ENCODE measurements around the gene PSMB5.

Gene PSMB5

GRCh38 chr14:23058654-23059504 is 24.2 kb upstream of the PSMB5 start:
- no peak for DNase-seq

DNA sequence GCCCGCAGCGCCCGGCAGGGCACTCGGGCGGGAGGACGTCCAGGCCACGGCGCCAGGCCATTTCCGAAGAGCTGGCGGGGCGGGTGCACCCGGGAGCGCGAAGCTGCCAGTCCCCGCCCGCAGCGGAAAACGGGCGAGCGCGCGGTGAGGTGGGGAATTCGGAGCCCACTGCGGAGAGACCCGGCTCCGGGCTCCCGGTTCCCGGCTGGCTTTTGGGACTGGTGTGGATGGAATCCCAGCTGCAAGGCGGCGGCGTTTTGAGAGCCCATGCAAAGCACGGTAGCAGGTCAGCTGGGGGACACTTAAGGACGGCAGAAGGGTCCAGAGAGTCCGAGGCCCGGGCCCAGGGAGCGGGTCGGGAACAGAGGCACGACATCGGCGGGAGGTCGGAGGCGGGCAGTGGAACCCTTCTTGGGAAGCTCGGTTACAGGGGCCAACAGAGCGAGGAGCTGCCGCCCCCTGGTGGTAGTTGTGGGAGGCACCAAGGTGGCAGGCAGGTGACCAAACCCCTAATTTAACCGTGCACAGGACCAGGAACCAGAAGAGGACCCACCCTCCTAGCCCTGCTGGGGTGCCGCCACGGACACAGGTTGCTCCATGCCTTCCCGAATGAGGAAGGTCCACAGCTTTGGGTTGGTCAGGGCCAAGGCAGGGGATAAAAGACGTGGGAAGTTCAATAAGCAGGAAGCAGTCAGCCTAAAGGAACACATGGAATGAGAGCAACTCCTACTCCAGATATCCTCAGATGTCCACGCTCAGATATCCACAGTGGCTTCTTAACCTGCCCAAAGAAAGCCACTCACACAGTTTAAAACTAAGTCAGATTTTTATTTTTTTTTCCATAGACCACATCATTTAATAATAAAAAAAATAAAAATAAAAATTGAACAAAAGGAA is 23.3 kb upstream of the PSMB5 start:
- peak; percentile 83 for DNase-seq

GRCh38 chr14:23056956-23057756 is 22.5 kb upstream of the PSMB5 start, which contains the start of gene CDH24:
Gene CDH24 (minus strand): TSS chr14:23057520. CDS start chr14:23055733, 1,787 bp downstream.
- DNase-seq, result peak; percentile 73

DNA sequence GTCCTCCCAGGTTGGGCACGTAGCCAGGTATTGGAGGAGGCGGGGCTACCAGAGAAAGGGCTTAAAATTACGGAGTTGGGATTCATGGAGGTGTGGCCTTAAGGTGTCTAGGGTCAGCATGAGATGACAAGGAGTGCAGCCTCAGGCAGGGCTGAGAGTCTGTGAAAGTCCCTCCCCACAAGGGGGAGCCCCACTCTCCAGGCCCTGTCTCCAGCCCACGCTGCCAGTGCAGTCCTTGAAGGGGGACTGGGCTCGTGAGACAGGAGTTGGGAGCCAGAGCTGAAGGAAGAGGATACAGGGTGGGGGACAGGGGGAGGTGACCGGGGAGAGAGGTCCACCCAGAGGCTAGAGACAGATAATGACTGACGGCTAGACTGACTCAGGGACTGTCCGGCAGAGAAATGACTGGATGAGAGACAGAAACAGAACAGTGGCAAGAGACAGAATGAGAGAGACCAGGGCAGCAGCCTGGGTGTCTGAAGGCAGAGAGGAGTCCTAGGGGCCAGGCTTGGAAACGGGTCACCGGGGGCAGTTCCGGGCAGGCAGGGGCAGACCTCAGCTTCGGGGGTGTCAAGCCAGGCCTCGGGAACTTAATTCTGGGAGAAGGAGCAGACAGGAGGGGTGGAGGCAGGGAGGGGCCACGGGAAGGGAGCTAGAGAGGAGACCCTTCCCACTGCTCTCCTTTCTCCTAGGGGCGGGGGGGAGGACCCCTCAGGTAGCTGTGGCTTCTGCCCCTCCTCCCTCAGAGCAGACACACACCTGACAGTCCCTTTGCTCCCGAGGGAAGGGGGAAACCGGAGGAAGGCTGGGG is 21.6 kb upstream of the PSMB5 start:
- DNase-seq, result peak; percentile 67

- DNase-seq, result no peak
Observed at GRCh38 chr14:23055621-23056144, 21.0 kb upstream of the PSMB5 start.

GRCh38 chr14:23055147-23055550 is 20.4 kb upstream of the PSMB5 start:
- DNase-seq, result no peak

DNA sequence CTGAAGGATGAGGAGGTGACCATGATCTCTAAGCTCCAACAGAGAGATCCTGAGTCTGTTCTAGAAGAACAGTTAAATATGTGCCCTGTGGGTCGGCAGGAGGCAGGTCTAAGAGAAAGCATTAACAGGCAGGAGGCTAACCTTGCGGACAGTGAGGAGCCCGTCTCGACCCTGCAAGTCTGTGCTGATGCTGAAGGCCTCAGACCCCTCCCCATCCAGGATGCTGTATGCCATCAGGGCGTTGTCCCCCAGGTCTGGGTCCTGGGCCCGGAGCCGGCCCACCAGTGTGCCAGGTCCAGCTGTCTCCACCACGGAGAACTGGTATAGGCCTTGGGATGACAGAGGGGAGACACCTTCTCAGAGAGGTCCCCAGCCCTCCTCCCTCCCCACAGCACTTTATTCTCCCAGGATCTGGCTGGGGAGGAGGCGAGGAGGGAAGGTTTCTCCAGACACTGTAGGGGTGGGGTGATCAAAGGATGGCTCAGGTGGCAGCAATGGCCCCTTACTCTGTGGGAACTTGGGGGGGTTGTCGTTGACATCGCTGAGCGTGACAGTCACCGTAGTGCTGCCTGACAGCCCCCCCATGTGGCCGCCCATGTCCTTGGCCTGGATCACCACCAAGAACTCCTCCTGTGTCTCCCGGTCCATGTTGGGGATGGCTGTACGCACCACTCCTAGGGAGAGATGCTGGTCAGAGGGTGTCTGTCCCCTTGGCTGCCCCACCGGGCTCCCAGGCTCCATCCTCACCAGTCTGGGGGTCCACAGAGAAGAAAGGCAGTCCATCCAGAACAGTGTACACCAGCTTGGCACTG is 19.5 kb upstream of the PSMB5 start:
- no peak for DNase-seq

GRCh38 chr14:23053426-23053825 is 18.7 kb upstream of the PSMB5 start:
- DNase-seq, result no peak

- no peak for DNase-seq
Observed at GRCh38 chr14:23052671-23053070, 18.0 kb upstream of the PSMB5 start.

- DNase-seq, result no peak
Observed at GRCh38 chr14:23052182-23052623, 17.5 kb upstream of the PSMB5 start.

DNA sequence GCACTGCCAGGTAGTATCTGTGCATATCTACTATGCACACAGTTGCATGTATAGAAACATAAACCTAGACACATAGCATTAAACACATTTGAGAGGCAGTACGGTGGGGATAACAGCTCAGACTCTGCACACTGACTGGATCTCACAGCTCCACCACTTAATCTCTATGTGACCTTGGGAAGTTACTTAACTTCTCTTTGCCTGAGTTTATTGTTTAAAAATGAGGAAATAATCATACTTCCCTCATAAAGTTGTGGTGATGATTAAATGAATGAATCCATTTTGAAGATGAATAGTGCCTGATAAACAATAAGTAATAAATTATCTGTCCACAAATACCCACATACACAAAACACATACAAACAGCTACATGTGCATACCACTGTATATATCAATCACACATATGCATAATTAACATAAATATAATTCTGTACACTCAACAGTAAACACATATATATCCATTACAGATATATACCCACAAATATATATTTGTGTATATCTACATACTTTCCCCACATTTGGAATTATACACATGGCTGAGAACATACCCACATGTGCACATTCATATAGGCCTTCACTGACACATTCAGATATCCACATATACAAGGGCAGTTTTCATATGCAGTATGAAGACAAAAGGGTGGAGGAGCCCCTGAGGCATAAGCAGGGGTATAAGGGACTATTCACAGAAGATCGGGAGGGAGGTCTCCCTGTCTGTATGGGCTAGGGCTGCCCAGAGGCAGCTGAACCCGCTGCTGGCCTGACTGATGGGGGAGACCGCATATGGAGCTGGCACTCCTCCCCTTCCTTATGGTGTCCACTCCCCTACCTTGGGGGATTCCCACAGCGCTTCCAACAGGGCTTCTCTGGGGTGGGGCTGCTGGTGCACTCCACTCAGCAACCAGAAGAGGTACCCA is 16.7 kb upstream of the PSMB5 start:
- no peak for DNase-seq

DNA sequence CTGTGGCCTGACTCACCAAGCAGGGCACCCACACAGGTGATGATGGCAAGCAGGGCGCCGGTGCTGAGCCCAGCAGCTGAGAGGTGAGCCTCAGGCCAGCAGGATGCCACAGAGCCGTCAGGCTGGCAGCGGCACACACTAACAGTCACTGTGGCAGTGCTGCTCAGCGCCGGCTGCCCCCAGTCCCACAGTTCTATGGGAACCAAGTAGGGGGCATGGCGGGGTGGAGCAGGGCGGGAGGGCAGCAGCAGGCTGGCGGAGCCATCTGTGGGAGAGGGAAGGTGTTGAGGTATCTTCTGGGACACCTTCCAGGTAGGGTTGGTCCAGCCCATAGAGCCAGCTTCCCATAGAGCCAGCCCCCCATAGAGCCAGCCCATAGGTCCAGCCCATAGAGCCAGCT is 14.3 kb upstream of the PSMB5 start:
- no peak for DNase-seq

DNA sequence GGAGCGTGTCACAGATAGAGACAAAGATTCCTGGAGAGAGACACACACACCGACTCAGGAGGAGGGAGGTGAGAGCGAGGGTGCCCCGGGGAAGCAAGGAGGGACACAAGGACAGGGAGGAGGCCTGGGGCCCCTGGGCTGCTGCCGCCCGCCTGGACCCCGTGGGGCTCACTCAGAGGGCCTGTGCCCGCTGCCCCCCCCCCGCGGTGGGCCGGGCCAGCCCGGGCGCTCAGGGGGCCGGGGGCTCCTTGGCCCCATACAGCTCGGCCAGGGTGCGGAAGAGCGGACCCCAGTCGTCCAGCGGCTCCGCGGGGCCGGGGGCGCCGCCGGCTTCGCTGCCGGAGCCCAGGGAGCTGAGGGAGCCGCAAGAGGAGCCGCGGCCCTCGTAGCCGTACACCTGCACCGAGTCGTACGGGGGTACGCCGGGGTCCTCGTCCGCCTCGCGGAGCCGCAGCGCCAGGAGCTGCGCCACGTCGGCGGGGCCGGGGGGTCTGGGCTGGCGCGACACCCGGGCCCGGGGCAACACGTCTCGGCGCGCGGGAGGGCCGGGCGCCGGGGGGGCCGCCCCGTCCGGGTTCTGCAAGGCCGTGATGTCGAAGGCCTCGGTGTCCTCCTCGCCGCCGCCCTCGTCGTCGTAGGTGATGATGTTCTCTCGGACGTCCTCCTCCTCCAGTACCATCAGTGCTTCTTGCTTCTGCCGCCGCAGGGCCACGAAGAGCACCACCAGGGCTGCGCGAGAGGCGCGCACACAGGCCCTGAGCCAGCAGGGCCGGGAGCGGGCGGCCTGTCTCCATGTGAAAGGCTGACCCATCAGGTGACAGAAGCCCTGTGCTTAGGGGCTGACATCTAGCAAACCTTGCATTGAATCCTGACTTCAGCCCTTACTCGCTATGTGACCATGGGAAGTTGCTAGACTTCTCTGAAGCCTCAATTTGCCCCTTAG is 13.3 kb upstream of the PSMB5 start:
- DNase-seq, result no peak

DNA sequence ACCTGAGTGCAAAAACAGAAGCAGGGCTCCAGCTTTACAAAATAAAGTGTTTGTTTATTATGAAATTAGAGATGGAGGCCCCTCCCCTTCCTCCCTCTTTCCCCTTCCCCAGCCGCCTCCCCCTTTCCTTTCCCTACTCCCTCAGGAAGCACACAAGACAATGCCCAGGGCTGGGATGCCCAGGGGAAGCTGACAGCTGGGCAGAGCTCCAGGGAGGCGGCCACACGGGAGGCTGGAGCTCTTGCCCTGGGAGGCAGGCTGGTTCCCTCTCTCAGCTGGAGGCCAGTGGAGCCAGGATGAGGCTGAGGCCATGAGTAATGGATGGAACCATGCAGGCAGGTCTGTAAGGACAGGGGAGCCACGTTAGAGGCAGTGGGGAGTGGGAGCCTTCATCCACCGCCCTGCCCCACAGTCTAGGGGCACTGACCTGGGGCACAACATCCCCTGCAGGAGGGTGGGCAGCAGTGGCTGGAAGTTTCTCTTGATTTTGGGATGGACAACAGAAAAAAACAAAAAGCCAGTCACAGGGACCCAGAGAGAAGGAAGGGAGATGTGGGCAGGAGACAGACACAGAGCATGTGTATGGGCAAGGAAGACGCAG is 12.4 kb upstream of the PSMB5 start:
- DNase-seq, result no peak

- peak; percentile 41 for DNase-seq
Observed at GRCh38 chr14:23045419-23046357, 11.0 kb upstream of the PSMB5 start.

DNA sequence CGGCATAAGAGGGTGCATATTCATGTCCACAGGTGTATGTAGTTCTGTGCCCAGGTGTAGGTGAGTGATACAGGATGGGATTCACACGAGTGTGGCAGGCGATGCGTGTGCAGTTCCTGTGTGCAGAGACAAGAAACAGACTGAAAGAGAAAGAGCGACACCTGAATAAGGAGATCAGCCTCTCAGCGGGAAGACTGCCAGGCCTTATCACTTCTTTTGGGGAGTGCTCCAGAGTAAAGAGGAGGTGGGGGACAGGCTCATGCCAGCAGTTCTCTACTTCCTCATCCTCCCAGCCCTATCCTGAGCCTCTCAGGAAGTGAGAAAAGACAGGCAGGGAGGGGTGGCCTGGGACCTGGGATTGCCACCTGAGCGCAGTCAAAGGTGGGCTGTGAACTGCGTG is 10.1 kb upstream of the PSMB5 start:
- DNase-seq, result no peak

DNA sequence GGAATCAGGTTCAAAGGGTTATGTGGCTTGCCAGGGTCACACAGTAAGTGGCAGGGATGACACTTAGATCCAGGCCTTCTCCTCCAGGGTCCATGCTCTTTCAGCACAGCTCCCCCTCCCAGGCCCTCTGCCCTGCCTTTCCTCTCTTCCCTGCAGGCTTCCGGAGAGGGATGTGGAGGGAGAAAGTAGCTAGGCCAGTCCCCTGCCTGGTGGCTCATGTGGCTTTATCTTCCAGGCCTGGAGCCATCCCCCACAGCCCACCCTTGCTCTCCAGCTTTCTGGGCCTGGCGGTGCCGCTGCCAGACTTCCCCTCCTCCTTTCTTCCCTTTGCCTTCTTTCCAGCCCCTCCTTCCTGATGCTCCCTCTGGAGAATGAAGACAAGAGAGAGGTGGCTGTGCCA is 9.1 kb upstream of the PSMB5 start:
- DNase-seq, result no peak

All from fibroblast of skin of right biceps (primary cell).